Endothelial cell of umbilical vein (primary cell): ENCODE data around the gene PAPPA2. TPM values are rescaled to one million over a fixed set of nuclear protein-coding genes. Genes with fewer than 3 reads are reported as not detected.

Source experiments
- BruUV-seq: library from RNA; stranded (reverse); fragments of 400-500 nt; replicated peaks from 2 replicates; lab custom pipeline; 2021; lab: Mats Ljungman, UMichigan
- CTCF ChIA-PET: fragments of 300-600, 350-600 bp; sonication (Branson Sonifier 250); formaldehyde crosslinking; loops from one replicate; lab custom pipeline; 2021; ENCODE audit warnings: antibody characterized with exemption, inconsistent platforms; lab: Charles Lee
- POLR2A ChIA-PET: fragments of 300-600, 350-600 bp; sonication (Branson Sonifier 250); formaldehyde crosslinking; loops from one replicate; lab custom pipeline; 2021; ENCODE audit warnings: antibody characterized with exemption, inconsistent platforms; lab: Charles Lee
- DNase-seq: peaks from one replicate; pipeline ENCODE4 v3.0.0-alpha.2; 2011; ENCODE audit warnings: low read depth, low spot score
- FAIRE-seq: peaks from 2 replicates; lab custom pipeline; 2011; peaks lifted over from hg19 to GRCh38; lab: Jason Lieb, UNC
- H2AFZ ChIP-seq: 2 replicates; pipeline ENCODE4 v1.6.0; 2012; ENCODE audit warnings: low read depth, low read length, control low read depth, inconsistent platforms
- H3K27ac ChIP-seq: 2 replicates; pipeline ENCODE4 v1.5.1; 2011; ENCODE audit warnings: low read depth, mild to moderate bottlenecking, control low read depth, low read length, moderate library complexity; ENCODE audit not compliant: insufficient read depth
- H3K27me3 ChIP-seq, 2 experiments: 2 replicates each; pipeline versions ENCODE4 v1.6.0 to v1.6.1; 2011; ENCODE audit warnings: low read length in 2 of 2, mixed read lengths in 1 of 2; ENCODE audit not compliant: control insufficient read depth in 2 of 2, insufficient read depth in 2 of 2
- H3K36me3 ChIP-seq, 2 experiments: 2 replicates in 1 of 2; 3 replicates in 1 of 2; pipeline ENCODE4 v1.5.1; 2011; ENCODE audit warnings: low read length in 2 of 2, mild to moderate bottlenecking in 1 of 2, moderate library complexity in 1 of 2; ENCODE audit not compliant: control insufficient read depth in 2 of 2, insufficient read depth in 2 of 2; ENCODE audit errors: extremely low read depth in 1 of 2
- H3K4me1 ChIP-seq: 3 replicates; pipeline ENCODE4 v1.5.1; 2011; ENCODE audit warnings: mild to moderate bottlenecking, low read length; ENCODE audit not compliant: control insufficient read depth, insufficient read depth; ENCODE audit errors: extremely low read depth
- H3K4me2 ChIP-seq: 2 replicates; pipeline ENCODE4 v1.6.1; 2011; ENCODE audit warnings: low read length, control low read depth, mixed read lengths; ENCODE audit not compliant: insufficient read depth
- H3K4me3 ChIP-seq, 3 experiments: fragments of 200-600 bp in 1 of 3; sonication (generic), shearing (Covaris generic) in 1 of 3; replicated peaks in 1 of 3; 2 replicates each; pipeline ENCODE4 v1.5.1; 2011 to 2016; ENCODE audit warnings: control low read depth in 3 of 3, low read length in 3 of 3, mild to moderate bottlenecking in 2 of 3, inconsistent platforms in 1 of 3, low read depth in 1 of 3, moderate library complexity in 1 of 3; ENCODE audit not compliant: insufficient read depth in 1 of 3
- H3K79me2 ChIP-seq: 2 replicates; pipeline ENCODE4 v1.6.0; 2012; ENCODE audit warnings: low read length, inconsistent platforms; ENCODE audit not compliant: control insufficient read depth, insufficient read depth
- H3K9ac ChIP-seq: replicated peaks from 2 replicates; pipeline ENCODE3; 2011; ENCODE audit warnings: low read length, control low read depth; ENCODE audit not compliant: insufficient read depth; ENCODE audit errors: extremely low read depth
- H3K9me1 ChIP-seq: replicated peaks from 3 replicates; pipeline ENCODE4 v1.6.0; 2011; ENCODE audit warnings: mild to moderate bottlenecking, low read length; ENCODE audit not compliant: control insufficient read depth, insufficient read depth; ENCODE audit errors: extremely low read depth
- H3K9me3 ChIP-seq: replicated peaks from 2 replicates; pipeline ENCODE4 v1.5.1; 2012; ENCODE audit warnings: low read length, inconsistent platforms; ENCODE audit not compliant: control insufficient read depth, insufficient read depth
- H4K20me1 ChIP-seq: replicated peaks from 2 replicates; pipeline ENCODE3; 2011; ENCODE audit warnings: mild to moderate bottlenecking, low read length; ENCODE audit not compliant: control insufficient read depth, insufficient read depth; ENCODE audit errors: extremely low read depth
- EZH2 ChIP-seq: IDR thresholded peaks from 2 replicates; pipeline ENCODE4 v1.6.1; 2012; ENCODE audit warnings: borderline replicate concordance, low read depth, mild to moderate bottlenecking, moderate library complexity, low read length, inconsistent platforms; ENCODE audit not compliant: severe bottlenecking
- FOS ChIP-seq: IDR thresholded peaks from 2 replicates; pipeline ENCODE4 v1.6.1; 2011; ENCODE audit warnings: mild to moderate bottlenecking, low read length, moderate library complexity, borderline replicate concordance; ENCODE audit not compliant: insufficient read depth
- GATA2 ChIP-seq: IDR thresholded peaks from 2 replicates; pipeline ENCODE4 v1.7.0; 2011; ENCODE audit warnings: low read depth, mild to moderate bottlenecking, moderate library complexity, mixed read lengths, low read length; ENCODE audit not compliant: insufficient read length, insufficient read depth
- JUN ChIP-seq: IDR thresholded peaks from 2 replicates; pipeline ENCODE4 v1.6.1; 2011; ENCODE audit warnings: borderline replicate concordance, low read depth; ENCODE audit not compliant: insufficient read length, insufficient read depth
- MYC ChIP-seq: IDR thresholded peaks from one replicate; pipeline ENCODE4 v1.6.1; 2011; ENCODE audit warnings: mild to moderate bottlenecking, low read depth, low read length
- POLR2A ChIP-seq: IDR thresholded peaks from 2 replicates; pipeline ENCODE4 v1.6.1; 2012; ENCODE audit warnings: low read depth, mild to moderate bottlenecking, control low read depth, low read length
- POLR2AphosphoS5 ChIP-seq: IDR thresholded peaks from 2 replicates; pipeline ENCODE4 v1.6.1; 2012; ENCODE audit warnings: low read depth, mild to moderate bottlenecking, control low read depth, low read length, moderate library complexity; ENCODE audit not compliant: insufficient read depth
- dilution Hi-C: fragments of 300-500 bp; cut with MboI; formaldehyde crosslinking; loops from one replicate; pipeline ENCODE4 v1.15.0; 2019; ENCODE audit warnings: low sequenced_read_pairs; ENCODE audit not compliant: extremely low pct_ligation_motif_present
- intact Hi-C: fragments of 100-400 bp; cut with micrococcal nuclease; formaldehyde crosslinking; loops from one replicate; pipeline ENCODE4 v1.10.0; 2022
- polyA plus RNA-seq, 4 experiments: library from polyadenylated mRNA; depleted of rRNA in 3 of 4; stranded (reverse) in 3 of 4; unstranded in 1 of 4; fragments of >200 nt; gene quantifications; 2 replicates each; pipeline versions ENCODE4 v1.2.1 to v1.2.3, GENCODE V29; 2011 to 2012; ENCODE audit warnings: missing spikeins in 1 of 4
- total RNA-seq: library from RNA; stranded (reverse); gene quantifications from 2 replicates; pipeline ENCODE4 v1.2.3, GENCODE V29; 2021
- TF ChIP-seq, protein P1 (sequence below), 2 donors: IDR thresholded peaks; 1 replicate in 1 of 2; 2 replicates in 1 of 2; pipeline ENCODE4 v1.5.1; 2011; ENCODE audit warnings: low read length in 2 of 2, mild to moderate bottlenecking in 2 of 2, moderate library complexity in 2 of 2, control low read depth in 1 of 2, inconsistent platforms in 1 of 2, low read depth in 1 of 2; ENCODE audit not compliant: insufficient read depth in 1 of 2; ENCODE audit errors: extremely low read depth in 1 of 2
- TF ChIP-seq, protein P2 (sequence below): IDR thresholded peaks from 2 replicates; pipeline ENCODE4 v1.6.1; 2011; ENCODE audit not compliant: insufficient read depth, insufficient read length

The PAPPA2 gene
- total and polyA plus RNA-seq, 2 donors (not counting 3 experiments of a cell fraction or from before 2014, with no cell fraction given), result not detected

DNA sequence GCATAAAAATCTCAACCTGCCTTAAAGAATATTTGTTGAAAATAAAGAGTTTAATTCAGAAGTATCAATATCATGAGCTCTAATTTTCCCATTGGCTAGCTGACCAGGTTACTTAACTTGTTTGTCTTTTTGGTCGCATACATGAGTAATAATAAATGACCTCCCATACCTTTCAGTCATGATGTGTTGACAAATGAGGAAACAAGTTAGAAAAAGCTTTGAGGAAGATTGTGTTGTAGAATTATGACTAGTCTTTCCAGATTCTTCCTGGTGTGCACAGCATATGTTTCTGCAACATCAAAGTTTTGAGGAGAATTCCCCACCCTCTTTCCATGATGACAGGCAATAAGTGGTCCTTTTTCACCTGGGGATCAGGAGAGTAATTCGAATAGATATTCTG lies 17.6 kb upstream of the PAPPA2 start:
- Histone ChIP-seq H3K79me2 (no peaks in the 10 kb centered on the region), H3K9ac (no peak overlapping the region), H3K4me3 (no peak overlapping the region), H2AFZ (no peak overlapping the region), H3K27ac (no peak overlapping the region), H3K27me3 (no peaks in the 10 kb centered on the region), H3K9me3 (peaks cover 2% of the 10 kb centered on the region), H3K4me1 (no peaks in the 10 kb centered on the region), H3K36me3 (no peaks in the 10 kb centered on the region), H4K20me1 (no peaks in the 10 kb centered on the region), H3K4me2 (no peak overlapping the region), H3K9me1 (no peaks in the 10 kb centered on the region)
- TF ChIP-seq POLR2A (no peak), JUN (no peak), POLR2AphosphoS5 (no peak), EZH2 (no peak), MYC (no peak), FOS (no peak), GATA2 (no peak)
- TF ChIP-seq, protein P1, sequence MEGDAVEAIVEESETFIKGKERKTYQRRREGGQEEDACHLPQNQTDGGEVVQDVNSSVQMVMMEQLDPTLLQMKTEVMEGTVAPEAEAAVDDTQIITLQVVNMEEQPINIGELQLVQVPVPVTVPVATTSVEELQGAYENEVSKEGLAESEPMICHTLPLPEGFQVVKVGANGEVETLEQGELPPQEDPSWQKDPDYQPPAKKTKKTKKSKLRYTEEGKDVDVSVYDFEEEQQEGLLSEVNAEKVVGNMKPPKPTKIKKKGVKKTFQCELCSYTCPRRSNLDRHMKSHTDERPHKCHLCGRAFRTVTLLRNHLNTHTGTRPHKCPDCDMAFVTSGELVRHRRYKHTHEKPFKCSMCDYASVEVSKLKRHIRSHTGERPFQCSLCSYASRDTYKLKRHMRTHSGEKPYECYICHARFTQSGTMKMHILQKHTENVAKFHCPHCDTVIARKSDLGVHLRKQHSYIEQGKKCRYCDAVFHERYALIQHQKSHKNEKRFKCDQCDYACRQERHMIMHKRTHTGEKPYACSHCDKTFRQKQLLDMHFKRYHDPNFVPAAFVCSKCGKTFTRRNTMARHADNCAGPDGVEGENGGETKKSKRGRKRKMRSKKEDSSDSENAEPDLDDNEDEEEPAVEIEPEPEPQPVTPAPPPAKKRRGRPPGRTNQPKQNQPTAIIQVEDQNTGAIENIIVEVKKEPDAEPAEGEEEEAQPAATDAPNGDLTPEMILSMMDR (IDR thresholded peaks at IDR 0.05; ENCODE audit: extremely low read depth in 1 of 2, insufficient read depth in 1 of 2, low read depth in 1 of 2, low read length in 2 of 2), result no peak
- TF ChIP-seq, protein P2, sequence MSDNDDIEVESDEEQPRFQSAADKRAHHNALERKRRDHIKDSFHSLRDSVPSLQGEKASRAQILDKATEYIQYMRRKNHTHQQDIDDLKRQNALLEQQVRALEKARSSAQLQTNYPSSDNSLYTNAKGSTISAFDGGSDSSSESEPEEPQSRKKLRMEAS, result no peak
- CTCF ChIA-PET, result no interaction called here
- no peak for DNase-seq
- no TSS peak for BruUV-seq
- FAIRE-seq, result no peak
- dilution Hi-C loops (no loop called here), intact Hi-C loops (no loop called here)
- POLR2A ChIA-PET, result no interaction called here
